Pons (tissue), 1 donor: ENCODE data around the gene MTARC1.

Experiments used
- DNase-seq: peaks from one replicate; pipeline ENCODE4 v3.0.0-alpha.2; 2016; ENCODE audit warnings: low spot score

Gene MTARC1

DNA sequence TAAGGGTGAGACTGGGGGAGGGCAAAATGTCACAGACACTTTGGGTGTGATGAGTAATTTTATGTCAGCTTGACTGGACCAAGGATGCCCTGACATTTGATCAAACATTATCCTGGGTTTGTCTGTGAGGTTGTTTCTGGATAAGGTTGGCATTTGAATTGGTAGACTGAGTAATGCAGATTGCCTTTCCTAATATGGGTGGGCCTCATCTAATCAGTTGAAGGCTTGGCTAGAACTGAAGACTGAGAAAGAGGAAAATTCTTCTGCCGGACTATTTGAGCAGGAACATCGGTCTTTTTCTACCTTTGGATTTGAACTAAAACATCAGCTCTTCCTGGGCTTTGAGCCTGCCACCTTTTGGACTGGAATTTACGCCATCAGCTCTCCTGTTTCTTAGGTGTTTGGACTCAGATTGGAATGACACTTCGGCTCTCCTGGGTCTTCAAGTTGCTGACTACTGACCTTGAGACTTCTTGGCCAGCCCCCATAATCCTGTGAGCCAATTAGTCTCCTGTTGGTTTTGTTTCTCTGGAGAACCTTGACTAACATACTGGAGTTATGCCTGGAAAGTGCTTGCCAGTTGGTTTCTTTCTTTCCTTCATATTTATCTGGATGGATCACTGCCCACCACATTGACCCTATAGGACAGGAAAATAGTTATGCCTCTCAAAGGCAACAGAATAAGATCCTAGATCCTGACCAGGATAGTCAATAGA lies 47.6 kb downstream of the MTARC1 start:
- DNase-seq: no peak
